ENCODE results near the gene IQCF6. TPM values are rescaled to one million over a fixed set of nuclear protein-coding genes. Genes with fewer than 3 reads are reported as not detected.

The IQCF6 gene
- total and polyA plus RNA-seq, 11 donors = not detected

DNA sequence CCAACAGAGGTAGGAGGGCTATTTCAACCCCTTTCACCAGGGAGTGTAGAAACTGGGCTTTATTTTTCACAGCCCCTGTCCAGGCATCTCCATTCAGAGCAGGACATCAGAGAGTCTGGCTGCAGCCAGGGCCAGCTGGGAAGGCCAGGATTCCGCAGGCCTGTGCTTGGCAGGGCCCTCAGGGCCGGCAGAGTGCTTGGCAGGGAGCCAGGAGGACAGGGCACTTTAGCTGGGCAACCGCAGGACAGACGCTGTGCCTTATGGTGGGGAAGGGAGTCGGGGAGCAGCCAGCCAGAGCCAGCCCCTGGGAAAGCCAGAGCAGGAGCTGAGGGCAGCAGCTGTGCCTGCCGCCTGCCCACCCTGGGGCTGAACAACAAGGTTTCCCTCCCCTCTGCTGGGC is 34.5 kb upstream of the IQCF6 start:
- H3K4me3 ChIP-seq = no peak overlapping the region

GRCh38 chr3:51808934-51809333 is 29.9 kb upstream of the IQCF6 start:
- Histone ChIP-seq H3K27me3 (no peaks in the 10 kb centered on the region), H3K27ac (no peak overlapping the region), H3K4me1 (peaks cover 0 to 7% (median 0%) of the 10 kb centered on the region in 12 donors), H3K36me3 (no peaks in the 10 kb centered on the region), H3K4me3 (no peak overlapping the region), H3K9me3 (peaks cover 0 to 8% (median 0%) of the 10 kb centered on the region in 12 donors)
- no peak for ATAC-seq
- no peak for TF ChIP-seq CTCF (IDR thresholded peaks at IDR 0.05)
- TF ChIP-seq POLR2A (IDR thresholded peaks at IDR 0.05) = no peak
- intact Hi-C loops (cut with DNase I) = no loop called here
- DNase-seq = no peak
- 82 to 87% (median 85%) methylated on average over 5 of the region's 5 CpGs for WGBS, 4 donors

More for the DNA sequence above, 34.5 kb upstream of the IQCF6 start:
- no peak for TF ChIP-seq POLR2A (IDR thresholded peaks at IDR 0.05)
- intact Hi-C loops (cut with DNase I) = no loop called here
- ATAC-seq (peak; percentile 87 to 96 (median 91)), DNase-seq (peak; percentile 63 to 82 (median 77))
- Histone ChIP-seq H3K27ac (no peak overlapping the region), H3K4me1 (peaks cover 0 to 7% (median 0%) of the 10 kb centered on the region in 12 donors), H3K36me3 (no peaks in the 10 kb centered on the region), H3K27me3 (peaks cover 0 to 3% (median 0%) of the 10 kb centered on the region in 9 donors), H3K9me3 (no peaks in the 10 kb centered on the region)
- 17 to 53% (median 35%) methylated on average over 1 to 6 of the region's 6 CpGs for WGBS, 4 donors

GRCh38 chr3:51802106-51802703 is 23.2 kb upstream of the IQCF6 start:
- TF ChIP-seq CTCF (IDR thresholded peaks at IDR 0.05) = no peak
- no peak for TF ChIP-seq POLR2A (IDR thresholded peaks at IDR 0.05)
- no peak for DNase-seq
- ATAC-seq = no peak
- 18 to 28% (median 23%) methylated on average over 11 of the region's 11 CpGs for WGBS, 4 donors
- H3K27me3 ChIP-seq = peaks cover 0 to 16% (median 0%) of the 10 kb centered on the region in 9 donors
- H3K4me1 ChIP-seq = no peaks in the 10 kb centered on the region
- no peak overlapping the region for H3K4me3 ChIP-seq
- no peak overlapping the region for H3K27ac ChIP-seq
- intact Hi-C loops (cut with DNase I) = loop anchor here in 4 of 10 donors (5.0 kb wide), 3 partner anchors 85 to 300 kb away; partner anchors contain the start of gene DCAF1 (in 3 of the 4)
- H3K36me3 ChIP-seq = no peaks in the 10 kb centered on the region
- peaks cover 0 to 2% (median 0%) of the 10 kb centered on the region in 12 donors for H3K9me3 ChIP-seq

DNA sequence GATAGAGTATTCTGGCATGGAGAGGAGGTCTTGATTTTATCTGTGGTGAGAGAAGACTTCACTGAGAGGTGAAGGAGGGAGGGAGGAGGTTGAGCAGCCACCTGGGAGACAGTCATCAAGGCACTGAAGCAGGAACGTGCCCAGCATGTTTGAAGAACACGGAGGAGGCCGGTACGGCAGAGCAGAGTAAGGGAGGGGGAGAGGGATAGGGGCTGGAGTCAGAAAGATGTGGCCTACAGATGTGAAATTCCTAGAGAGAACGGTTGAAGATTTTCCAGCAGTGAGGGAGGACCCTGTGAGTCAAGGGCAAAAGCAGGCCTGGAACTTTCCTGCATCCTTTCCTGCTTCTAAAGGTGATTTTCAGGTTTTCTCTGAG is 21.7 kb upstream of the IQCF6 start:
- intact Hi-C loops (cut with DNase I) = loop anchor here in 9 of 10 donors (2.0 to 5.0 kb wide), 5 partner anchors 82 to 298 kb away; partner anchors contain the start of gene DCAF1 (in 3 of the 9)
- no peaks in the 10 kb centered on the region for H3K4me1 ChIP-seq
- H3K9me3 ChIP-seq = no peaks in the 10 kb centered on the region
- no peak overlapping the region for H3K4me3 ChIP-seq
- no peak for DNase-seq
- H3K27ac ChIP-seq = no peak overlapping the region
- ATAC-seq = no peak
- peaks cover 0 to 28% (median 0%) of the 10 kb centered on the region in 9 donors for H3K27me3 ChIP-seq
- no peak for TF ChIP-seq CTCF (IDR thresholded peaks at IDR 0.05)
- TF ChIP-seq POLR2A (IDR thresholded peaks at IDR 0.05) = no peak
- no peaks in the 10 kb centered on the region for H3K36me3 ChIP-seq
- WGBS, 4 donors = 59 to 70% (median 66%) methylated on average over 5 of the region's 5 CpGs

Measured in heart left ventricle (tissue), 16 donors.